Prostate gland (tissue), 2 donors: ENCODE results near the gene AGPAT2. TPM values are rescaled to one million over a fixed set of nuclear protein-coding genes. Genes with fewer than 3 reads are reported as not detected.
A peak's percentile ranks its signal among the peaks of the same experiment; 100 is the strongest.

Source experiments
- DNase-seq: peaks from one replicate; pipeline ENCODE4 v3.0.0-alpha.2; 2019; ENCODE audit warnings: low spot score
- H3K27ac ChIP-seq, 2 donors: fragments of 200-600 bp; sonication (generic); 2 replicates each; pipeline ENCODE4 v1.5.1; 2017 to 2019
- H3K27me3 ChIP-seq: fragments of 200-600 bp; sonication (generic); replicated peaks from 2 replicates; pipeline ENCODE4 v1.5.1; 2019; ENCODE audit not compliant: insufficient read depth
- H3K36me3 ChIP-seq, 2 donors: fragments of 200-600 bp; sonication (generic); 1 replicate in 1 of 2; 2 replicates in 1 of 2; pipeline versions ENCODE4 v1.5.1 to v1.8.1; 2017 to 2019
- H3K4me1 ChIP-seq: fragments of 200-600 bp; sonication (generic); replicated peaks from 2 replicates; pipeline ENCODE4 v1.5.1; 2019
- H3K4me3 ChIP-seq, 2 donors: fragments of 200-600 bp; sonication (generic); 2 replicates each; pipeline ENCODE4 v1.5.1; 2017 to 2019
- H3K9me3 ChIP-seq: fragments of 200-600 bp; sonication (generic); 2 replicates; pipeline ENCODE4 v1.5.1; 2017
- CTCF ChIP-seq, 4 experiments: fragments of 200-600 bp in 2 of 4; fragments of 450-650 bp in 2 of 4; sonication (generic) in 2 of 4; IDR thresholded peaks; 1 replicate in 3 of 4; 2 replicates in 1 of 4; pipeline ENCODE4 v1.5.1; 2016 to 2019; ENCODE audit warnings: antibody characterized with exemption in 4 of 4, mild to moderate bottlenecking in 2 of 4, moderate library complexity in 2 of 4
- POLR2A ChIP-seq: fragments of 450-650 bp; IDR thresholded peaks from one replicate; pipeline ENCODE4 v1.6.1; 2016; ENCODE audit warnings: antibody characterized with exemption, mild to moderate bottlenecking
- POLR2AphosphoS5 ChIP-seq: sonication (generic); formaldehyde crosslinking; IDR thresholded peaks from one replicate; pipeline ENCODE4 v1.6.1; 2017; ENCODE audit warnings: antibody characterized with exemption
- WGBS: methylation state at CpG from one replicate; pipeline ENCODE4 v1.1.5; 2018; 5-methylcytosine and 5-hydroxymethylcytosine counted together
- intact Hi-C: fragments of 100-400 bp; cut with DNase I; formaldehyde crosslinking; loops from one replicate; pipeline ENCODE4 v1.14.2; 2022
- total RNA-seq, 2 donors: library from RNA; depleted of rRNA; stranded (reverse); fragments of >200 nt; gene quantifications; one replicate each; pipeline ENCODE4 v1.1.0, GENCODE V29; 2016

AGPAT2 gene
- total RNA-seq, 2 donors from 2014 or later, result 44.9 to 50.0 TPM

DNA sequence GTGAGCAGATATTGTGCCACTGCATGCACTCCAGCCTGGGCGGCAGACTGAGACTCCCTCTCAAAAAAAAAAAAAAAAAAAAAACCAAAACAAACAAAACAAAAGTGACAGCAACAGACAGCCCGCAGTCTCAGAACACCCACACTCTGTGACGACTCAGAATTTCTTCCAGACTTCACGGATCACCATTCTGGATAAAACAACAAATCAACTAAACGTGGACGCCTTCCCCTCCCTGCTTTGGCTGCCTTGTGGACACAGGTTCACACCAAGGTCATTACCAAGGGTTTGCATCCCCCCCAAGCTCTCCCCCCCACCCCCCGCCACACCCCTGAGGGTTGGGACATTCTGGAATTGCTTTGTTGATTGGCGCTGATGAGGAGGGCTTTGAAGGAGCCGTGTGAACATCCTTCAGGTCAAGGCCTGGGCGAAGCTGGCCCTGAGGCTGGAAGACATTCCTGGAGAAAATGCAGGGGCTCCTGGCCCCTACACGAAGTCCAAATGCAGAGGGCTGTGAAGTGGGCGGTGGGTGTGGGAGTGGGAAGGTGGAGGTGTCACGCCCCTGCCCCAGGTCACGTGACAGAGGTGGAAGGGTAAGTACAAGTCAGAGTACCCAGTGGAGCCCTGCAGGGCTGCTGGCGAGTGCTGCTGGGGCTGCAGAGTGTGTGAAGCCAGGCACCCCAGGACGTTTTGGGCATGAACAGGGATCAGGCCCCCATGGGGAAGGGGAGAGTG is 45.4 kb upstream of the AGPAT2 start:
- H3K4me1 ChIP-seq, result peaks cover 7% of the 10 kb centered on the region
- no peaks in the 10 kb centered on the region for H3K36me3 ChIP-seq
- no peaks in the 10 kb centered on the region for H3K9me3 ChIP-seq
- DNase-seq, result no peak
- H3K27ac ChIP-seq, result no peak overlapping the region
- intact Hi-C loops, result no loop called here
- H3K27me3 ChIP-seq, result no peaks in the 10 kb centered on the region
- TF ChIP-seq POLR2AphosphoS5 (no peak), POLR2A (no peak), CTCF (IDR thresholded peaks at IDR 0.05) (no peak)
- 68% methylated on average over 16 of the region's 16 CpGs for WGBS
- no peak overlapping the region for H3K4me3 ChIP-seq

DNA sequence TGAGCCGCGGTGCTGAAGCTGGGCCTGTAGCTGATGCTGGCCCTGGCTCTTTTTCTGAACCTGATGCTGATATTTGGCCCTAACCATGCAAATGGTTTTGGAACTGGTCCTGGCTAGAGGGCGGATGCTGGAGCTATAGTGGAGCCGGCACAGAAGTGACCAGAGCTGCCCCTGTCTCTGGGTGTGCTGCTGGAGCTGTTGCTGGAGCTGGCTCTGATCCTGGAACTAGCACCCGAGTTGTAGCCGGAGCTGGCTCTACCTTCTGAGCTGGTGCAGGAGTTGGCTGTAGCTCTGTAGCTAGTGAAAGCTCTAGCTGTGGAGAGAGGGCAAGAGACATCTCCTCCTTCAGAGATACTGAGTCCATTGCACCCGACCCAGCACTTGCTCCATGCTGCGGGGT is 42.7 kb upstream of the AGPAT2 start:
- DNase-seq, result no peak
- no peaks in the 10 kb centered on the region for H3K27me3 ChIP-seq
- intact Hi-C loops, result loop anchor here (2.0 to 10.0 kb wide), 2 partner anchors 13 to 115 kb away; partner anchors contain the start of genes AJM1 and PHPT1
- no peaks in the 10 kb centered on the region for H3K36me3 ChIP-seq
- H3K9me3 ChIP-seq, result no peaks in the 10 kb centered on the region
- no peak overlapping the region for H3K27ac ChIP-seq
- H3K4me1 ChIP-seq, result peaks cover 14% of the 10 kb centered on the region
- 96% methylated on average over 8 of the region's 8 CpGs for WGBS
- H3K4me3 ChIP-seq, result no peak overlapping the region
- TF ChIP-seq CTCF (IDR thresholded peaks at IDR 0.05) (no peak), POLR2A (no peak), POLR2AphosphoS5 (no peak)

GRCh38 chr9:136729144-136729543 is 41.9 kb upstream of the AGPAT2 start:
- Histone ChIP-seq H3K9me3 (no peaks in the 10 kb centered on the region), H3K4me3 (peak overlapping the region in 1 of 2 donors; percentile 84), H3K4me1 (peaks cover 14% of the 10 kb centered on the region), H3K36me3 (no peaks in the 10 kb centered on the region), H3K27me3 (no peaks in the 10 kb centered on the region), H3K27ac (no peak overlapping the region)
- DNase-seq, result no peak
- TF ChIP-seq POLR2A (no peak), POLR2AphosphoS5 (no peak), CTCF (IDR thresholded peaks at IDR 0.05) (no peak)
- 85% methylated on average over 7 of the region's 7 CpGs for WGBS
- intact Hi-C loops, result loop anchor here (10.0 kb wide), 1 partner anchor 116 kb away; the partner anchor contains the start of genes AJM1 and PHPT1

- TF ChIP-seq CTCF (IDR thresholded peaks at IDR 0.05) (no peak), POLR2AphosphoS5 (no peak), POLR2A (no peak)
- Histone ChIP-seq H3K9me3 (no peaks in the 10 kb centered on the region), H3K27me3 (no peaks in the 10 kb centered on the region), H3K27ac (peak overlapping the region; percentile 32 to 78), H3K4me1 (peaks cover 14% of the 10 kb centered on the region), H3K36me3 (no peaks in the 10 kb centered on the region), H3K4me3 (peak overlapping the region; percentile 78 to 84)
- WGBS, result 6% methylated on average over 44 of the region's 53 CpGs
- intact Hi-C loops, result loop anchor here (10.0 kb wide), 1 partner anchor 116 kb away; the partner anchor contains the start of genes AJM1 and PHPT1
- DNase-seq, result no peak
Measured at GRCh38 chr9:136728548-136729123, 41.4 kb upstream of the AGPAT2 start.
